ENCODE results near the gene LYRM7. TPM values are rescaled to one million over a fixed set of nuclear protein-coding genes. Genes with fewer than 3 reads are reported as not detected.

Gene LYRM7
- total RNA-seq, 1 donor from 2014 or later: 10.7 TPM

GRCh38 chr5:131254741-131255140 lies 84.0 kb downstream of the LYRM7 start:
- H3K4me3 Mint-ChIP-seq: no peak overlapping the region
- TF ChIP-seq CTCF (conservative IDR thresholded peaks at IDR 0.05): no peak
- no peak overlapping the region for H3K27ac Mint-ChIP-seq (ENCODE audit: unreplicated experiment)
- H3K27me3 Mint-ChIP-seq (ENCODE audit: low read depth): no peaks in the 10 kb centered on the region
- no peaks in the 10 kb centered on the region for H3K9me3 Mint-ChIP-seq
- H3K36me3 Mint-ChIP-seq (ENCODE audit: low read depth): no peaks in the 10 kb centered on the region
- no peak for DNase-seq (ENCODE audit: low read depth, low spot score)
- no peaks in the 10 kb centered on the region for H3K4me1 Mint-ChIP-seq

Other genes starting within 250 kb of the LYRM7 start
- 258 and 264 TPM in 2 replicates for gene HINT1, start 5.7 kb upstream of the LYRM7 start, total RNA-seq
- 24.1 and 25.5 TPM in 2 replicates for gene CDC42SE2, start 93.1 kb downstream of the LYRM7 start, total RNA-seq

Measured in neural crest cell (in vitro differentiated cells).